GM12874 (cell line): Measurements from ENCODE around the gene TNFRSF14.

Experiments used
- TF ChIP-seq, protein P1 (sequence below): IDR thresholded peaks from 2 replicates; pipeline ENCODE4 v1.5.1; 2011; ENCODE audit warnings: low read depth, mild to moderate bottlenecking, control low read depth, low read length, moderate library complexity; ENCODE audit not compliant: insufficient read depth

Gene TNFRSF14

DNA sequence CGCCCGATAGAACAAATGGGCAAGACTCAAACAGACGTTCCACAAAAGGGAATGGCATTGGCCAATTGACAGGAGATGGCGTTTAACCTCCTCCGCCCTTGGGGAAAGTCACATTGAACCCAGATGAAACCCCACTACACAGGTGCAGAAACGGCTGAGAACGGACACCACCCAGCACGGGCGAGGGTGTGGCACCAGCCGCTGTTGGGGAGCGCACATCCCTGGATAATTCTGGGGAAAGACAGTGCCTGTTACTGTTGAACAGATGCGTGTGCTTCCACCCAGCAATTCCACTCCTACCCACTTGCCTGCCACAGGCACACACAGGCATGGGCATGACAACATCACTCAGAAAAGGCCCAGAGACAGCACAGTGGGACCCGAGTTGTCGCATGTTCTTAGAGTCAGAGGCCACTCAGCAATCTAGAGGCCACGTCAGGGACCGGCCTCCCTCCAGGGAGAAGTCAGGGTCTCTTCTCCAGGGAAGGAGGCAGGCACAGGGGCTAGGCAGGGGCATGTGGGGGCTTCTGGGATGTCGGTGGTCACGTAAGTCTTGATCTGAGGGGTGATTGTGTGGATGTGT is 45.6 kb downstream of the TNFRSF14 start:
- TF ChIP-seq, protein P1, sequence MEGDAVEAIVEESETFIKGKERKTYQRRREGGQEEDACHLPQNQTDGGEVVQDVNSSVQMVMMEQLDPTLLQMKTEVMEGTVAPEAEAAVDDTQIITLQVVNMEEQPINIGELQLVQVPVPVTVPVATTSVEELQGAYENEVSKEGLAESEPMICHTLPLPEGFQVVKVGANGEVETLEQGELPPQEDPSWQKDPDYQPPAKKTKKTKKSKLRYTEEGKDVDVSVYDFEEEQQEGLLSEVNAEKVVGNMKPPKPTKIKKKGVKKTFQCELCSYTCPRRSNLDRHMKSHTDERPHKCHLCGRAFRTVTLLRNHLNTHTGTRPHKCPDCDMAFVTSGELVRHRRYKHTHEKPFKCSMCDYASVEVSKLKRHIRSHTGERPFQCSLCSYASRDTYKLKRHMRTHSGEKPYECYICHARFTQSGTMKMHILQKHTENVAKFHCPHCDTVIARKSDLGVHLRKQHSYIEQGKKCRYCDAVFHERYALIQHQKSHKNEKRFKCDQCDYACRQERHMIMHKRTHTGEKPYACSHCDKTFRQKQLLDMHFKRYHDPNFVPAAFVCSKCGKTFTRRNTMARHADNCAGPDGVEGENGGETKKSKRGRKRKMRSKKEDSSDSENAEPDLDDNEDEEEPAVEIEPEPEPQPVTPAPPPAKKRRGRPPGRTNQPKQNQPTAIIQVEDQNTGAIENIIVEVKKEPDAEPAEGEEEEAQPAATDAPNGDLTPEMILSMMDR: no peak

DNA sequence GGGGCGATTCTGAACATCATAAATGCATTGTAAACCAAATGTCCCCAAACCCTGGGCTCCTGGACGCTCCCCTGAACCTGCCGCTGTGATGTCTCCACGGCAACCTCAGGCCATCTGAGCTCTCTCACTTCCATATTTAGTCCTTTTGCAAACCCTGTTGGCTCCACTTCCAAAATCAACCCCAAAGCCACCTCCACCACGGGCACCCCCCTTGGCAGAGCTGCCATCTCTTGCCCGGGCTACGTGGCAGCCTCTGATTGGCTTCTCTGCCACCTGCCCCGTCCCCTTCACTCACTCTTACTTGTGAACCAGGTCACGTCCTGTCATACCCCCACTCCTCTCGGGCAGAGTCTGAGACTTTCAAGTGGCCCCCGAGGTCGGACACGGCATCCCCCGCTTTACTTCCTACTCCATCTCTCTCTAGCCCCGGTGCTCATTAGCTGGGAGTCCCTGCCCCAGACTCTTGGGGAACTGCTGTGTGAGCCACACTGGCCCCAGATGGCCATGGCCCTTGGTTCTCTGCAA is 46.2 kb downstream of the TNFRSF14 start:
- TF ChIP-seq, protein P1: no peak

GRCh38 chr1:2602866-2603520 is 46.8 kb downstream of the TNFRSF14 start:
- TF ChIP-seq, protein P1: no peak

DNA sequence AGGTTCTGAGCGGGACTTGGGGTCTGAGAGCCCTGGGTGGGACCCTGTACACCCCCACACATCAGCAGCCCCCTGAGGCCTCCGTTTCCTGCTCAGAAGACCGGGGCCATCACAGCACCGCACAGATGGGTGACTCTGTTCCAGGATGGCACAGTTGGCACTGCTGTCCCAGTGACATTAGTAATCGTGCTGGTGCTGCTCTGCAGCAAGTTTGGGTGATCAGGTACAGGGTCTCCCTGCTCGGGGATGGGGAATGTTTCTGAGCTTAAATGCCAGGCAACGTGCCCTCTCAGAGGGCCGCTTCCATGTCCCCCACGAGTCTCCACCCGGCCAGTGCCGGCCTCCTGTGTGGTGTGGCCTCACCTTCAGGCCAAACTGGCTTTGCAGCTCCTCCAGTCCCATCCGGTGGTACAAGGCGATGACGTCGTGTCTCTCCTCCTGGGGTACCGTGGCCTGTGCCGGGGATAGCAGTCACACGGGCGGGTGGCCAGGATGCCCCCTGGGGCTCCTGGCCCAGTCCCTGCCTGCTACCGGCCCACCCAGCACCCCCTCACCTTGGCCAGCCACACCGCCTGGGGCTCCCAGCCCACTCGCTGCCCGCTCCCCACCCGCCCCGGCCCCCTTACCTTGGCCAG is 47.5 kb downstream of the TNFRSF14 start:
- TF ChIP-seq, protein P1: no peak

- TF ChIP-seq, protein P1: no peak
These were observed 48.1 kb downstream of the TNFRSF14 start for GRCh38 chr1:2604156-2604843.

DNA sequence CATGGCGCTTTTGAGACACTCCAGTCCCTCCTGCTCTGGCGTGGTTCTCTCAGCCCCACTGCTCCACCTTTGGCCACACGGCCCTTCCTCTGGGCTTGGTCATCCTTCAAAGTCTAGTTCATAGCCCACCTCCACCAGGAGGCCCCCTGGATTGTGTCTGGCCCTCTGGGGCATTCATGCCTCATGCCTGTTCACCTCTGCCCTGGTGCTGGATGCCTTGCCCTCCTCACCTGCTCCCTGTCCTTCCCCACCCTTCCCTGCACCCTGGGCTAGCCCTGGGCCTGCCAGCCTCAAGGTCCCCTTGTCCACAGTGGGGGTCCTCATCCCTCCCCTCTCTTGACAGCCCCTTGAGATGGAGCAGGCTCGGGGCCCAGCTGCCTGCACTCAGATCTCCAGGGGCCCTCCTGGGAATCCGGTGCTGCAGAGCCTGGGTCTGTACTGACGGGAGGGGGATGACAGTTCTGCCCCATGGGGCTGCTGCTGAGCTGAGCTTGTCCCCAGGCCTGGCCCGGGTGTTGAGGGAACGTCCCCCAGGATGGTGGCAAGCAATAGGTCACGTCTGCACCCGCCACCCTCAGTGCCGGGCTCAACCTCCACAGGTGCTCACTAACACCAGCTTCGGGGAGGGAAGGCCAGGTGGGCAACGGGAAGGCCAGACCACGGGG is 48.8 kb downstream of the TNFRSF14 start:
- TF ChIP-seq, protein P1: no peak
